GM10248 (cell line): ENCODE results near the gene TULP1.

Experiments used
- CTCF ChIA-PET: fragments of 300-600 bp; sonication (Branson Sonifier 250); formaldehyde crosslinking; extraction: SDS; loops from one replicate; lab custom pipeline; 2021; ENCODE audit warnings: antibody characterized with exemption; lab: Yijun Ruan, JAX
- POLR2A ChIA-PET: fragments of 350-650 bp; sonication (Branson Sonifier 250); formaldehyde crosslinking; extraction: SDS; loops from one replicate; lab custom pipeline; 2020; ENCODE audit warnings: antibody characterized with exemption; lab: Yijun Ruan, JAX
- DNase-seq: peaks from one replicate; pipeline ENCODE4 v3.0.0; 2012; ENCODE audit errors: extremely low spot score
- TF ChIP-seq, protein P1 (sequence below): IDR thresholded peaks from 2 replicates; pipeline ENCODE4 v1.5.1; 2012; ENCODE audit warnings: mild to moderate bottlenecking, low read depth; ENCODE audit errors: extremely low read depth, missing control alignments, control extremely low read depth

Gene TULP1

DNA sequence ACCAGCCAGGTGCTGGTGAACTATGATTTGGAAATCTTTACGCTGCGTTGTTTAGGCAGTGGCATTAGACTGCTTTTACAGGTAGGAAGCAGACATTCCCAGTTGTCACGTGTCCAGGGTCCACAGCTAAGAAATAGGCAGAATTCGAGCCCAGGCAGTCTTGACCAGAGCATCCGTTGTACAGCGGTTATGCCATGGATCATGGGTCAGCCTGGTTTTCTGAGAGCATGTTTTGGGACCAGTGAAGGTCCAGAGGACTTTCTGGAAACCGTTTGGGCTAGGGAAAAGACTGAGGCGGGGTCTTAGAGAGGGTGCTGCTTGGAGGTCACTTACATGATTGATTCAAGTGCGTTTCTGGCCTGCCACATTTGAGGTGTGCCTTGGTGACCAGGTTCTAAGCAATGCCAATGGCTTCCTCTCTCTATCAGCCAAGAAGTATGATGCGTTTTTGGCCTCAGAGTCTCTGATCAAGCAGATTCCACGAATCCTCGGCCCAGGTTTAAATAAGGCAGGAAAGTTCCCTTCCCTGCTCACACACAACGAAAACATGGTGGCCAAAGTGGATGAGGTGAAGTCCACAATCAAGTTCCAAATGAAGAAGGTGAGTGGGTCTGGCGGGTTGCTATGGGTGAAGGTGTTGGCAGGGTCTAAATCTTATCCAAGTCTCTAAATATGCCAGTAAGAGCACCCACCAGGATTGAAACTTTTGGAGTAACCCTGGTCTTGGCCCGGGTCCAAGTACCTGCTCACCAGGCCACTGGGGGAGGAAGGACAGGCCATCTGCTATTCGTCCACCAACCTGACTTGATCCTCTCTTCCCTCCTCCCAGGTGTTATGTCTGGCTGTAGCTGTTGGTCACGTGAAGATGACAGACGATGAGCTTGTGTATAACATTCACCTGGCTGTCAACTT is 42.7 kb downstream of the TULP1 start:
- DNase-seq: no peak
- CTCF ChIA-PET: interaction anchor here (1.4 to 3.7 kb wide), 2 partner anchors 12 to 266 kb away, joined by 3 to 17 read pairs; no protein-coding TSS in a partner anchor
- POLR2A ChIA-PET: interaction anchor here (0.7 to 1.5 kb wide), 3 partner anchors 10 to 250 kb away, joined by 3 to 5 read pairs (median 5); no protein-coding TSS in a partner anchor
- TF ChIP-seq, protein P1, sequence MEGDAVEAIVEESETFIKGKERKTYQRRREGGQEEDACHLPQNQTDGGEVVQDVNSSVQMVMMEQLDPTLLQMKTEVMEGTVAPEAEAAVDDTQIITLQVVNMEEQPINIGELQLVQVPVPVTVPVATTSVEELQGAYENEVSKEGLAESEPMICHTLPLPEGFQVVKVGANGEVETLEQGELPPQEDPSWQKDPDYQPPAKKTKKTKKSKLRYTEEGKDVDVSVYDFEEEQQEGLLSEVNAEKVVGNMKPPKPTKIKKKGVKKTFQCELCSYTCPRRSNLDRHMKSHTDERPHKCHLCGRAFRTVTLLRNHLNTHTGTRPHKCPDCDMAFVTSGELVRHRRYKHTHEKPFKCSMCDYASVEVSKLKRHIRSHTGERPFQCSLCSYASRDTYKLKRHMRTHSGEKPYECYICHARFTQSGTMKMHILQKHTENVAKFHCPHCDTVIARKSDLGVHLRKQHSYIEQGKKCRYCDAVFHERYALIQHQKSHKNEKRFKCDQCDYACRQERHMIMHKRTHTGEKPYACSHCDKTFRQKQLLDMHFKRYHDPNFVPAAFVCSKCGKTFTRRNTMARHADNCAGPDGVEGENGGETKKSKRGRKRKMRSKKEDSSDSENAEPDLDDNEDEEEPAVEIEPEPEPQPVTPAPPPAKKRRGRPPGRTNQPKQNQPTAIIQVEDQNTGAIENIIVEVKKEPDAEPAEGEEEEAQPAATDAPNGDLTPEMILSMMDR: no peak

- no peak for DNase-seq
- ChIA-PET CTCF (interaction anchor here (0.7 to 3.7 kb wide), 12 partner anchors 11 to 267 kb away, joined by 3 to 37 read pairs (median 9); partner anchors contain the start of genes DEF6 and PPARD), POLR2A (interaction anchor here (0.9 to 1.5 kb wide), 5 partner anchors 9 to 168 kb away, joined by 3 to 5 read pairs (median 3); partner anchors contain the start of gene PPARD)
- TF ChIP-seq, protein P1: no peak
Measured at GRCh38 chr6:35468980-35469750, 43.5 kb downstream of the TULP1 start.

DNA sequence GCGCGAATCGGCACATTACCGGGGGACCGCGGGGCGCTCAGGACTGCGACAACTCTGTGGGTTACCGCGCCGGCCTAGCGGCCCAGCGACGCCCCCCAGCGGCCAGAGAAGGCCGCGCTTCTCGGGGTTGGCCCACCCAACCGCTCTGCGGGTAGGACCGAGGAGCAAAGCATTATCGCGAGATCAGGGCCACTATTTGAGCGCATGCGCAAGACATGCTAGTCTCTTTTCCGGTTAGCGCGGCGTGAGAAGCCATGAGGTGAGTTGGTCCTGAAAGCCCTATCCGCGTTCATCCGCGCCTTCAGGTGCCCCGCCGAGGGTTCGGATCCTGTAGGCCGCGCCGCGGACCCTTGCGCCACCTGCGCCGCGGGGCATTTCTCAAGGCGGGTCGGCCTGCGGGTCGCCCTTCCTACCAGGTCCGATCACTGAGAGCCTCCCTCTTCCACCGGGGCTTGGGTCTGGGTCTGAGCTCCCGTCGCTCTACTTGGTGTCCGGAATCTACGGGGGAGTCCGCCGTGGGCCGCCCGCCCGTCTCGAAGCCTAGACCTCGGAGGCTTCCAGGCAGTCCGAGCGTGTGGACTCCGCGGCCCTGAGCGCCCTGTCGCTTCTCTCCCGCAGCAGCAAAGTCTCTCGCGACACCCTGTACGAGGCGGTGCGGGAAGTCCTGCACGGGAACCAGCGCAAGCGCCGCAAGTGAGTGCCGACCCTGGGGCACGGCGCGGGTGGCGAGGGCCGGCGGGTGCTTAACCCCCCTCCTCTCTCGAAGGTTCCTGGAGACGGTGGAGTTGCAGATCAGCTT is 44.3 kb downstream of the TULP1 start, which contains the start of gene RPL10A:
Gene RPL10A, plus strand, starts transcription at position 221 of the 799 bp plus-strand sequence. Its CDS starts 34 bp downstream, at position 255.
- TF ChIP-seq, protein P1: peak; percentile 97

DNA sequence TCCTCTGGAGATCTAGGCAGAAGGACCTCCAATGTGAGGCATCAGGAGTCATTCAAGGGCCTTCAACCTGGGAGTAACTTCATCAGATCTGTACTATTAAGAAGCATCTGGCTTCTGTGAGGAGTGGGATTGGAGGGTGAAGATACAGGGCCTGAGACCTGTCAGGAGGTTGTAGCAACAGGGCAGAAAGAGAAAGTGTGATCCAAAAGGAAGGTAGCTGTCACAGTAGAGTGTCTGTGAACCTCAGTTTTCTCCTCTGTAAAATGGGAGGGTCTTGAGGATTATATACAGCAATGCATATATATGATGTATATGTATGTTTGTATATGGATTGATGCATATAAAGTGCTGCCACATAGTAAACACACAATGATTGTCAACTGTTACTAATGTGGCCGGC is 47.0 kb downstream of the TULP1 start:
- TF ChIP-seq, protein P1: no peak
- ChIA-PET POLR2A (no interaction called here), CTCF (interaction anchor here (0.7 to 3.2 kb wide), 8 partner anchors 12 to 172 kb away, joined by 3 to 22 read pairs (median 6); partner anchors contain the start of genes DEF6, FANCE and PPARD)
- DNase-seq: no peak

More for the DNA sequence above, 44.3 kb downstream of the TULP1 start, which contains the start of gene RPL10A:
- CTCF ChIA-PET: interaction anchor here (0.6 to 3.7 kb wide), 23 partner anchors 9 to 204 kb away, joined by 3 to 37 read pairs (median 5); partner anchors contain the start of genes DEF6, FANCE and PPARD
- DNase-seq: peak; percentile 98
- POLR2A ChIA-PET: interaction anchor here (0.6 to 1.5 kb wide), 6 partner anchors 10 to 855 kb away, joined by 3 to 5 read pairs (median 3); partner anchors contain the start of gene PPARD

GRCh38 chr6:35463292-35463691 is 49.4 kb downstream of the TULP1 start:
- CTCF ChIA-PET: interaction anchor here (1.0 to 1.8 kb wide), 2 partner anchors 11 to 136 kb away, joined by 3 to 4 read pairs; partner anchors contain the start of gene FANCE
- POLR2A ChIA-PET: interaction anchor here (0.7 kb wide), 1 partner anchor 388 kb away, joined by 3 read pairs; no protein-coding TSS in a partner anchor
- no peak for DNase-seq
- TF ChIP-seq, protein P1: no peak
